Skin epidermis (tissue), 12 donors: ENCODE results near the gene KLK5.
"Not testable (repeated sequence)": the region's sequence is repeated elsewhere in the genome, so short reads cannot be mapped to it uniquely, and the experiment has no call there.

Experiments
- H3K27ac ChIP-seq, 21 experiments: fragments of 200-600 bp; sonication (generic) in 11 of 21; one replicate each; pipeline ENCODE4 v1.5.0; 2020; ENCODE audit warnings: mild to moderate bottlenecking in 3 of 21, inconsistent platforms in 2 of 21, moderate library complexity in 2 of 21
- H3K4me3 ChIP-seq, 7 experiments: fragments of 200-600 bp; sonication (generic) in 2 of 7; one replicate each; pipeline ENCODE4 v1.5.0; 2020; ENCODE audit warnings: inconsistent platforms in 2 of 7, mild to moderate bottlenecking in 2 of 7, moderate library complexity in 1 of 7

KLK5 gene

GRCh38 chr19:50897191-50897607, 55.6 kb downstream of the KLK5 start:
- Histone ChIP-seq H3K4me3 (no peak overlapping the region), H3K27ac (peak overlapping the region in 3 of 21 experiments; percentile 14 to 45 (median 14))

GRCh38 chr19:50896591-50897190, 56.1 kb downstream of the KLK5 start:
- peak overlapping the region in 3 of 21 experiments; percentile 14 to 50 (median 45) for H3K27ac ChIP-seq
- no peak overlapping the region for H3K4me3 ChIP-seq

GRCh38 chr19:50896089-50896590, 56.7 kb downstream of the KLK5 start:
- peak overlapping the region in 1 of 21 experiments; percentile 50 for H3K27ac ChIP-seq
- H3K4me3 ChIP-seq: not testable (repeated sequence)

GRCh38 chr19:50894478-50895356, 58.1 kb downstream of the KLK5 start:
- no peak overlapping the region for H3K4me3 ChIP-seq
- H3K27ac ChIP-seq: no peak overlapping the region
